ENCODE data around the gene IL33.

IL33 gene

GRCh38 chr9:6302417-6302816, 86.8 kb downstream of the IL33 start:
- DNase-seq (ENCODE audit: low spot score): no peak

DNA sequence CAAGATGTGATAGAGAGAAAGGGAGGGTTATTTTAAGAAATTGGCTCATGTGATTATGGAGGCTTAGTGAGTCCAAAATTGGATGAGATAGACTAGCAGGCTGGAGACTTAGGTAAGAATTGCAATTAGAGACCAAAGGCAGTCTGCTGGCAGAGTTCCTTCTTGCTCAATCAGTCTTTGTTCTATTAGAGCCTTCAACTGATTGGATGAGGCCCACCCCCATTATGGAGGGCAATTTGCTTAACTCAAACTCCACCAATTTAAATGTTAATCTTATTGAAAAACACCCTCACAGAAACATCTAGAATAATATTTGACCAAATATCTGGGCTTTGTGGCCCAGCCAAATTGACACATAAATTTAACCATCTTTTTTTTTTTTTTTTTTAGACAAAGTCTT, 88.6 kb downstream of the IL33 start:
- no peak for DNase-seq (ENCODE audit: low spot score)

DNA sequence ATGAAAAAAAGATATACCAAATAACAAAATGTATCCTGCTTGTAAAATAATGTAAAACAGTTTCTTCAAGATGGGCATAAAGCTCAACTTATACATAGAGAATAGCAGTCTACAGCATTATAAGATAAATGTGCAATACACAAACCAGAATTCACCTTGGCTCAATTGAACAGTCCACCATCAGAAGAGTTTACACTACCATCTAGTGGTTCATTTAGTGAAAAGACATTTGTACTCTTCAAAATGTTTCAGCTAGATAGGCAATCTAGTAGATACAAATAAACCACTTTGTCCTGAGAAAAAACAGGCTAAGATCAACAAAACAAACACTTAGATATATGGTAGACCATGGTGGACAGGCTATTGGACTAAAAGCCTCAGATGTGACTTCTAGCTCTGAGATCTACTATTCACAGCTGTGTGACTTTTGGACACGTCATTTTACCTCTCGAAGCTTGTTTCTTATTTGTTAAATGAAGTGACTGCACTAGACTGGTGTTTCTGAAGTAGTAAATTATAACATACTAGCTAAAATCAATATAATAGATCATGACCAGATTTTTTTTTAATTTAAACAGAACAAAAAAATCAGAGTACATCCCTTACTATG, 90.5 kb downstream of the IL33 start:
- no peak for DNase-seq (ENCODE audit: low spot score)

All from CD4-positive, alpha-beta T cell treated with Interleukin-6 at 100 ng/mL for 8 hours (primary cell).